HG03354 (cell line): ENCODE measurements around the gene SLC13A2.

ENCODE experiments used
- ATAC-seq: cut with Tn5 transposase; IDR thresholded peaks from one replicate; pipeline ENCODE4 v1.9.1; 2021; ENCODE audit warnings: mild to moderate bottlenecking; ENCODE audit not compliant: unreplicated experiment, poor library complexity, severe bottlenecking

SLC13A2 gene

GRCh38 chr17:28491286-28491685, 17.8 kb downstream of the SLC13A2 start:
- ATAC-seq = no peak

- ATAC-seq = no peak
Measured at GRCh38 chr17:28491860-28492259, 18.4 kb downstream of the SLC13A2 start.

GRCh38 chr17:28492352-28493310, 19.2 kb downstream of the SLC13A2 start:
- no peak for ATAC-seq

- no peak for ATAC-seq
Measured at GRCh38 chr17:28493460-28493859, 20.0 kb downstream of the SLC13A2 start.

GRCh38 chr17:28494445-28495188, 21.2 kb downstream of the SLC13A2 start:
- ATAC-seq = peak; percentile 63

- no peak for ATAC-seq
Measured at GRCh38 chr17:28495635-28496034, 22.2 kb downstream of the SLC13A2 start.

- no peak for ATAC-seq
Measured at GRCh38 chr17:28497931-28498330, 24.5 kb downstream of the SLC13A2 start.

- ATAC-seq = no peak
Measured at GRCh38 chr17:28498652-28499363, 25.4 kb downstream of the SLC13A2 start.

- no peak for ATAC-seq
Measured at GRCh38 chr17:28499364-28499664, 25.9 kb downstream of the SLC13A2 start.

GRCh38 chr17:28499684-28500357, 26.4 kb downstream of the SLC13A2 start:
- ATAC-seq = no peak

- ATAC-seq = no peak
Measured at GRCh38 chr17:28500712-28501379, 27.4 kb downstream of the SLC13A2 start.

- ATAC-seq = no peak
Measured at GRCh38 chr17:28501421-28502284, 28.2 kb downstream of the SLC13A2 start.

- no peak for ATAC-seq
Measured at GRCh38 chr17:28503420-28503819, 30.0 kb downstream of the SLC13A2 start.

- no peak for ATAC-seq
Measured at GRCh38 chr17:28505986-28506665, 32.7 kb downstream of the SLC13A2 start, which contains the start of gene FOXN1. TSS of gene FOXN1 (plus strand) at chr17:28506348. CDS start at chr17:28523970, 17,622 bp downstream.

GRCh38 chr17:28506763-28507487, 33.5 kb downstream of the SLC13A2 start:
- ATAC-seq = no peak

- no peak for ATAC-seq
Measured at GRCh38 chr17:28507567-28508203, 34.2 kb downstream of the SLC13A2 start.
